ENCODE measurements around the gene ZNF22.

ZNF22 gene

GRCh38 chr10:44973323-44974081, 27.2 kb upstream of the ZNF22 start:
- no peak for TF ChIP-seq CTCF (IDR thresholded peaks at IDR 0.05; ENCODE audit: extremely low read depth, insufficient read depth, missing control alignments)
- DNase-seq (ENCODE audit: low spot score): peak; percentile 45
- in situ Hi-C loops (cut with MboI; ENCODE audit: low pct_unique_long_range_greater_than_20kb, low sequenced_read_pairs, unreplicated experiment): no loop called here

- TF ChIP-seq CTCF (IDR thresholded peaks at IDR 0.05; ENCODE audit: extremely low read depth, insufficient read depth, missing control alignments): no peak
- in situ Hi-C loops (cut with MboI; ENCODE audit: low pct_unique_long_range_greater_than_20kb, low sequenced_read_pairs, unreplicated experiment): no loop called here
- no peak for DNase-seq (ENCODE audit: low spot score)
These were observed 26.6 kb upstream of the ZNF22 start for GRCh38 chr10:44974082-44974627.

- DNase-seq (ENCODE audit: low spot score): peak; percentile 86
- peak; percentile 95 for TF ChIP-seq CTCF (IDR thresholded peaks at IDR 0.05; ENCODE audit: extremely low read depth, insufficient read depth, missing control alignments)
- in situ Hi-C loops (cut with MboI; ENCODE audit: low pct_unique_long_range_greater_than_20kb, low sequenced_read_pairs, unreplicated experiment): no loop called here
These were observed 25.9 kb upstream of the ZNF22 start for GRCh38 chr10:44974628-44975430.

- in situ Hi-C loops (cut with MboI; ENCODE audit: low pct_unique_long_range_greater_than_20kb, low sequenced_read_pairs, unreplicated experiment): no loop called here
- DNase-seq (ENCODE audit: low spot score): no peak
- TF ChIP-seq CTCF (IDR thresholded peaks at IDR 0.05; ENCODE audit: extremely low read depth, insufficient read depth, missing control alignments): no peak
These were observed 25.0 kb upstream of the ZNF22 start for GRCh38 chr10:44975431-44976331.

- no peak for TF ChIP-seq CTCF (IDR thresholded peaks at IDR 0.05; ENCODE audit: extremely low read depth, insufficient read depth, missing control alignments)
- no peak for DNase-seq (ENCODE audit: low spot score)
- in situ Hi-C loops (cut with MboI; ENCODE audit: low pct_unique_long_range_greater_than_20kb, low sequenced_read_pairs, unreplicated experiment): no loop called here
These were observed 24.1 kb upstream of the ZNF22 start for GRCh38 chr10:44976352-44977198.
